IPS-18c (cell line): ENCODE data around the gene PCSK5.
"Not testable (repeated sequence)": the region's sequence is repeated elsewhere in the genome, so short reads cannot be mapped to it uniquely, and the experiment has no call there.

Experiments
- H3K4me3 ChIP-seq: 2 replicates; pipeline ENCODE4 v1.7.0; 2013; ENCODE audit warnings: low read depth, mild to moderate bottlenecking, low read length, moderate library complexity; ENCODE audit not compliant: insufficient read depth
- H3K9me3 ChIP-seq: one replicate; pipeline ENCODE4 v1.6.1; 2013; ENCODE audit warnings: mild to moderate bottlenecking, low read length, moderate library complexity; ENCODE audit not compliant: control insufficient read depth, insufficient read depth

Gene PCSK5

GRCh38 chr9:75890472-75891276, at the start of gene PCSK5:
Gene PCSK5, plus strand, starts transcription at chr9:75890673. Its CDS starts 509 bp downstream, at chr9:75891182.
- Histone ChIP-seq H3K9me3 (no peaks in the 10 kb centered on the region), H3K4me3 (peak within 1 kb of the TSS; percentile 89)

GRCh38 chr9:75844321-75844720, 46.2 kb upstream of the PCSK5 start:
- H3K4me3 ChIP-seq = no peak overlapping the region
- H3K9me3 ChIP-seq = no peaks in the 10 kb centered on the region

- no peak overlapping the region for H3K4me3 ChIP-seq
- no peaks in the 10 kb centered on the region for H3K9me3 ChIP-seq
Observed at GRCh38 chr9:75845806-75846205, 44.7 kb upstream of the PCSK5 start.

GRCh38 chr9:75847085-75847484, 43.4 kb upstream of the PCSK5 start:
- H3K4me3 ChIP-seq = no peak overlapping the region
- no peaks in the 10 kb centered on the region for H3K9me3 ChIP-seq

- H3K9me3 ChIP-seq = no peaks in the 10 kb centered on the region
- no peak overlapping the region for H3K4me3 ChIP-seq
Observed at GRCh38 chr9:75850459-75851200, 39.8 kb upstream of the PCSK5 start.

- Histone ChIP-seq H3K9me3 (no peaks in the 10 kb centered on the region), H3K4me3 (no peak overlapping the region)
Observed at GRCh38 chr9:75851917-75852316, 38.6 kb upstream of the PCSK5 start.

- H3K9me3 ChIP-seq = no peaks in the 10 kb centered on the region
- H3K4me3 ChIP-seq = no peak overlapping the region
Observed at GRCh38 chr9:75852746-75853145, 37.7 kb upstream of the PCSK5 start.

GRCh38 chr9:75855509-75855908, 35.0 kb upstream of the PCSK5 start:
- no peak overlapping the region for H3K4me3 ChIP-seq
- H3K9me3 ChIP-seq = no peaks in the 10 kb centered on the region

- H3K4me3 ChIP-seq = no peak overlapping the region
Observed at GRCh38 chr9:75858497-75859092, 31.9 kb upstream of the PCSK5 start.

GRCh38 chr9:75864266-75864665, 26.2 kb upstream of the PCSK5 start:
- no peak overlapping the region for H3K4me3 ChIP-seq
- no peaks in the 10 kb centered on the region for H3K9me3 ChIP-seq

More at GRCh38 chr9:75858497-75859092, 31.9 kb upstream of the PCSK5 start:
- no peaks in the 10 kb centered on the region for H3K9me3 ChIP-seq

GRCh38 chr9:75866273-75866871, 24.1 kb upstream of the PCSK5 start:
- Histone ChIP-seq H3K9me3 (no peaks in the 10 kb centered on the region), H3K4me3 (no peak overlapping the region)

- not testable (repeated sequence) for H3K9me3 ChIP-seq, H3K4me3 ChIP-seq
Observed at GRCh38 chr9:75868526-75868925, 21.9 kb upstream of the PCSK5 start.

GRCh38 chr9:75869236-75869635, 21.2 kb upstream of the PCSK5 start:
- Histone ChIP-seq H3K4me3 (no peak overlapping the region), H3K9me3 (no peaks in the 10 kb centered on the region)

- H3K9me3 ChIP-seq = no peaks in the 10 kb centered on the region
- no peak overlapping the region for H3K4me3 ChIP-seq
Observed at GRCh38 chr9:75870450-75870849, 20.0 kb upstream of the PCSK5 start.

- Histone ChIP-seq H3K9me3 (no peaks in the 10 kb centered on the region), H3K4me3 (no peak overlapping the region)
Observed at GRCh38 chr9:75871624-75872023, 18.8 kb upstream of the PCSK5 start.

- Histone ChIP-seq H3K4me3 (no peak overlapping the region), H3K9me3 (no peaks in the 10 kb centered on the region)
Observed at GRCh38 chr9:75873712-75874111, 16.8 kb upstream of the PCSK5 start.

- Histone ChIP-seq H3K9me3 (no peaks in the 10 kb centered on the region), H3K4me3 (no peak overlapping the region)
Observed at GRCh38 chr9:75876999-75877640, 13.4 kb upstream of the PCSK5 start.
